ENCODE data around the gene TSHZ2. TPM values are rescaled to one million over a fixed set of nuclear protein-coding genes. Genes with fewer than 3 reads are reported as not detected.

The TSHZ2 gene
- total RNA-seq, 4 donors from 2014 or later = 35.6 to 83.5 (median 48.8) TPM

GRCh38 chr20:53210041-53210440, 237.9 kb downstream of the TSHZ2 start:
- TF ChIP-seq CTCF (IDR thresholded peaks at IDR 0.05) = no peak
- ATAC-seq (ENCODE audit: low FRiP score) = no peak
- DNase-seq (ENCODE audit: low spot score) = no peak

GRCh38 chr20:53210931-53211330, 238.8 kb downstream of the TSHZ2 start:
- ATAC-seq (ENCODE audit: low FRiP score) = no peak
- TF ChIP-seq CTCF (IDR thresholded peaks at IDR 0.05) = no peak
- DNase-seq (ENCODE audit: low spot score) = no peak

- ATAC-seq (ENCODE audit: low FRiP score) (no peak), DNase-seq (ENCODE audit: low spot score) (no peak)
- TF ChIP-seq CTCF (IDR thresholded peaks at IDR 0.05) = no peak
Measured at GRCh38 chr20:53212018-53212417, 239.9 kb downstream of the TSHZ2 start.

GRCh38 chr20:53214392-53214791, 242.2 kb downstream of the TSHZ2 start:
- DNase-seq (ENCODE audit: low spot score) (no peak), ATAC-seq (ENCODE audit: low FRiP score) (no peak)
- TF ChIP-seq CTCF (IDR thresholded peaks at IDR 0.05) = no peak

GRCh38 chr20:53215166-53215565, 243.0 kb downstream of the TSHZ2 start:
- TF ChIP-seq CTCF (IDR thresholded peaks at IDR 0.05) = no peak
- ATAC-seq (ENCODE audit: low FRiP score) (no peak), DNase-seq (ENCODE audit: low spot score) (no peak)

- ATAC-seq (ENCODE audit: low FRiP score) (no peak), DNase-seq (ENCODE audit: low spot score) (no peak)
- TF ChIP-seq CTCF (IDR thresholded peaks at IDR 0.05) = no peak
Measured at GRCh38 chr20:53216478-53216855, 244.3 kb downstream of the TSHZ2 start.

- ATAC-seq (ENCODE audit: low FRiP score) (peak; percentile 75), DNase-seq (ENCODE audit: low spot score) (peak; percentile 81)
- peak in 1 of 3 donors; percentile 28 for TF ChIP-seq CTCF (IDR thresholded peaks at IDR 0.05)
Measured at GRCh38 chr20:53216856-53217576, 244.9 kb downstream of the TSHZ2 start.
